GM12872 (cell line): ENCODE results near the gene ENDOG.

Experiments used
- CTCF ChIP-seq: IDR thresholded peaks from 3 replicates; pipeline ENCODE4 v1.5.1; 2011; ENCODE audit warnings: low read depth, mild to moderate bottlenecking, low read length, moderate library complexity; ENCODE audit not compliant: insufficient read depth

The ENDOG gene

GRCh38 chr9:128825923-128826700 lies 7.8 kb downstream of the ENDOG start:
- TF ChIP-seq CTCF, result peak; percentile 23; the same call in 1 of the 3 replicates

- TF ChIP-seq CTCF, result no peak
Observed at GRCh38 chr9:128828267-128828666, 10.0 kb downstream of the ENDOG start.

GRCh38 chr9:128828719-128829452 lies 10.6 kb downstream of the ENDOG start:
- TF ChIP-seq CTCF, result no peak

GRCh38 chr9:128829477-128830251 lies 11.4 kb downstream of the ENDOG start, which contains the start of gene SPOUT1:
SPOUT1 (minus strand) TSS chr9:128829794; CDS start chr9:128829780, 14 bp downstream.
- TF ChIP-seq CTCF, result no peak

- TF ChIP-seq CTCF, result no peak
Observed at GRCh38 chr9:128833696-128834095, 15.4 kb downstream of the ENDOG start.

GRCh38 chr9:128835246-128836210 lies 17.2 kb downstream of the ENDOG start:
- no peak for TF ChIP-seq CTCF
